ENCODE data around the gene CELSR1.
A peak's percentile ranks its signal among the peaks of the same experiment; 100 is the strongest.

CELSR1 gene

GRCh38 chr22:46379066-46379930 lies 158.1 kb downstream of the CELSR1 start:
- ATAC-seq: no peak
- TF ChIP-seq POU6F1 (CRISPR knock-in tag; IDR thresholded peaks at IDR 0.05; ENCODE audit: borderline replicate concordance, low read depth): no peak
- TF ChIP-seq ZNF8 (CRISPR knock-in tag; IDR thresholded peaks at IDR 0.05): no peak
- TF ChIP-seq PPARA (CRISPR knock-in tag; IDR thresholded peaks at IDR 0.05; ENCODE audit: borderline replicate concordance): no peak
- no peak for TF ChIP-seq CSRNP3 (CRISPR knock-in tag; IDR thresholded peaks at IDR 0.05)
- TF ChIP-seq ZFP30 (CRISPR knock-in tag; IDR thresholded peaks at IDR 0.05): no peak

GRCh38 chr22:46378426-46379065 lies 158.9 kb downstream of the CELSR1 start:
- no peak for ATAC-seq
- TF ChIP-seq ESRRG (CRISPR knock-in tag; IDR thresholded peaks at IDR 0.05) (no peak), ZNF565 (CRISPR knock-in tag; conservative IDR thresholded peaks at IDR 0.05; ENCODE audit: low read depth) (no peak), ZC3H10 (CRISPR knock-in tag; IDR thresholded peaks at IDR 0.05) (no peak), CSRNP3 (CRISPR knock-in tag; IDR thresholded peaks at IDR 0.05) (no peak), TOX (CRISPR knock-in tag; IDR thresholded peaks at IDR 0.05; ENCODE audit: borderline replicate concordance) (no peak), GLIS3 (CRISPR knock-in tag; IDR thresholded peaks at IDR 0.05) (no peak), PPARA (CRISPR knock-in tag; IDR thresholded peaks at IDR 0.05; ENCODE audit: borderline replicate concordance) (no peak), ZNF70 (CRISPR knock-in tag; IDR thresholded peaks at IDR 0.05) (no peak), OSR1 (CRISPR knock-in tag; IDR thresholded peaks at IDR 0.05) (no peak)

- peak; percentile 50 for ATAC-seq
- TF ChIP-seq PATZ1 (CRISPR knock-in tag; IDR thresholded peaks at IDR 0.05; ENCODE audit: borderline replicate concordance) (no peak), ZNF70 (CRISPR knock-in tag; IDR thresholded peaks at IDR 0.05) (no peak), ARNTL (CRISPR knock-in tag; IDR thresholded peaks at IDR 0.05; ENCODE audit: borderline replicate concordance, low read depth) (no peak), ESRRG (CRISPR knock-in tag; IDR thresholded peaks at IDR 0.05) (no peak), TCF4 (CRISPR knock-in tag; IDR thresholded peaks at IDR 0.05; ENCODE audit: borderline replicate concordance) (no peak), ISL1 (CRISPR knock-in tag; IDR thresholded peaks at IDR 0.05) (no peak), TOX (CRISPR knock-in tag; IDR thresholded peaks at IDR 0.05; ENCODE audit: borderline replicate concordance) (no peak), RARB (CRISPR knock-in tag; IDR thresholded peaks at IDR 0.05) (no peak), PPARA (CRISPR knock-in tag; IDR thresholded peaks at IDR 0.05; ENCODE audit: borderline replicate concordance) (no peak), CREB5 (CRISPR knock-in tag; IDR thresholded peaks at IDR 0.05; ENCODE audit: low read depth) (no peak), POU6F1 (CRISPR knock-in tag; IDR thresholded peaks at IDR 0.05; ENCODE audit: borderline replicate concordance, low read depth) (no peak), TSHZ2 (CRISPR knock-in tag; IDR thresholded peaks at IDR 0.05) (no peak), CSRNP3 (CRISPR knock-in tag; IDR thresholded peaks at IDR 0.05) (no peak), GLIS3 (CRISPR knock-in tag; IDR thresholded peaks at IDR 0.05) (no peak)
Observed at GRCh38 chr22:46377525-46378425, 159.6 kb downstream of the CELSR1 start.
